Neural progenitor cell (in vitro differentiated cells): ENCODE results near the gene TBP.
"Not testable (repeated sequence)": the region's sequence is repeated elsewhere in the genome, so short reads cannot be mapped to it uniquely, and the experiment has no call there.

Experiments used
- CTCF ChIP-seq: fragments of 200-600 bp; sonication (generic); IDR thresholded peaks from 2 replicates; pipeline ENCODE4 v1.5.1; 2017; ENCODE audit warnings: antibody characterized with exemption, mild to moderate bottlenecking
- EZH2 ChIP-seq: fragments of 200-600 bp; sonication (generic); IDR thresholded peaks from 2 replicates; pipeline ENCODE4 v1.6.1; 2017; ENCODE audit warnings: antibody characterized with exemption, mild to moderate bottlenecking, moderate library complexity

- TF ChIP-seq CTCF, EZH2: not testable (repeated sequence)
These were observed 26.2 kb upstream of the TBP start for GRCh38 chr6:170527995-170528394.
